NCI-H1105 treated with DMSO at 0.1 percent for 48 hours (cell line): ENCODE results near the gene EHMT1.
"Not testable (repeated sequence)": the region's sequence is repeated elsewhere in the genome, so short reads cannot be mapped to it uniquely, and the experiment has no call there.

ENCODE experiments used
- DNase-seq: peaks from one replicate; lab custom pipeline; 2025; lab: John Stamatoyannopoulos, UW

Gene EHMT1

DNA sequence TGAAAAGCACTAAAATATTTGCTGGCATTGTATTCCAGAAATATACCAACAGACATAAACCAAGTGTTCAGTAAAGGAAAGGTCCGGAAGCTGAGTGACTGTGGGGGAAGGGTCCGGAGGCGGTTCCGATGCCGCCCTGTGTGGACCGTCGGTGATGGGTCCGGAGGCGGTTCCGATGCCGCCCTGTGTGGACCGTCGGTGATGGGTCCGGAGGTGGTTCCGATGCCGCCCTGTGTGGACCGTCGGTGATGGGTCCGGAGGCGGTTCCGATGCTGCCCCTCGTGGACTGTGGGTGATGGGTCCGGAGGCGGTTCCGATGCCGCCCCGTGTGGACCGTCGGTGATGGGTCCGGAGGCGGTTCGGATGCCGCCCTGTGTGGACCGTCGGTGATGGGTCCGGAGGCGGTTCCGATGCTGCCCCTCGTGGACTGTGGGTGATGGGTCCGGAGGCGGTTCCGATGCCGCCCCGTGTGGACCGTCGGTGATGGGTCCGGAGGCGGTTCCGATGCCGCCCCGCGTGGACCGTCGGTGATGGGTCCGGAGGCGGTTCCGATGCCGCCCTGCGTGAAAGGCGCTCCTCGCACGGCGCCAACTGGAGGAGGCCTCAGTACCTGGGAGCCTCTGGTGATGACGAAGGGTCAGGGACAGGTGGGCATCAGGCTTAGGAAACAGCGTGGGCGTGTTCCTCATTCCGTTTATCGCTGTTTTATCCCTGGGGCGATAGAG lies 191.1 kb downstream of the EHMT1 start:
- DNase-seq, result not testable (repeated sequence)

DNA sequence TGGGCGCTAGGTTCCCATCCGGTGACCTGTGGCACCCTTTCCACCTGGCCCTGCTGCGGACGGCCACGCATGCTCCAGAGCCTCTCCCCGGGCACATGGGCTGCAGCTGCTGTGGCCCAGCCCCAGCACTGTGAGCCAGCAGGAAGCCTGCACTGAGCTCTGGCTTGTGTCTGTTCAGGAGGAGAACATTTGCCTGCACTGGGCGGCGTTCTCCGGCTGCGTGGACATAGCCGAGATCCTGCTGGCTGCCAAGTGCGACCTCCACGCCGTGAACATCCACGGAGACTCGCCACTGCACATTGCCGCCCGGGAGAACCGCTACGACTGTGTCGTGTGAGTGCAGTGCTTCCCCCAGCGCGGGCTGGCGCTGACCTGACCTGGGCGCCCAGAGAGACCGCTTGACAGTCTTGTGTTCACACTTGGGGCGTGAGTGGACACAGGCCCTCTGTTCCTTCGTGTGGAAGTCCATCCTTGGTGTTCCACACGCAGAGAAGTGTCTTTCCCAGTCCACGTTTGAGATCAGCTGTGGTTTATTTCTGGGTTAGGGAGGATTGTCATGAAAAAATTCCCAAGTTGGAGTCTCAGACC lies 192.6 kb downstream of the EHMT1 start:
- DNase-seq, result no peak

DNA sequence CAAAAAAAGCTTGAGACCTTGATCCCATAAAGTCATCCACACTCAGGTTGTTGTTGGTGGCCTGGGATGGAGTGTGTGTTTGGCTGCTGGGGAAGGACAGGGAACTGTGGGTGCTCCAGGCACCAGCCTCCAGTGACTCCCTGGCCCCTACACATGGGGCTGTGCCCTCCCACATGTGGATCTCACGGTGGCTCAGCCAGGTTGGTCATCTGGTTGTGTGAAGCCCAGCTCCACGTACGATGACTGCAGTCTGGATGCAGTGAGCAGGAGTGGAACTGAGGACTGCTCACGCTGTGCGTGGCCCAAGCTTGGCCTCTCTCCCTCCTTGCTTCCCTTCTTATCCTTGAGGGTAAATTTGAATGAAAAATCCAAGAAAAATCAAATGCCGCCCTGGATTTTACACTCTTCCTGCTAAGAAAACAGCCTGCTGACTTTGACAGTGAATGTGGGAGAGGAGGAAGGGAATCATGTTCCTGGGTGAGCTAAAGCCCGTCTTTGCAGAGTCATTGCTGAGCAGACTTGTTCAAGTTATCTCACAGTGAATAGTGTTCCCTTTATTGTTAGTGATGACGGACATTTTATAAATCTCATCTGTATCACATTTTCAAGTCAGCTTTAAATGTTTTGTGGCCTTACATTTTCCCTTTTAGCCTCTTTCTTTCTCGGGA lies 193.7 kb downstream of the EHMT1 start:
- DNase-seq, result no peak

GRCh38 chr9:137813167-137813566 lies 194.4 kb downstream of the EHMT1 start:
- DNase-seq, result no peak

DNA sequence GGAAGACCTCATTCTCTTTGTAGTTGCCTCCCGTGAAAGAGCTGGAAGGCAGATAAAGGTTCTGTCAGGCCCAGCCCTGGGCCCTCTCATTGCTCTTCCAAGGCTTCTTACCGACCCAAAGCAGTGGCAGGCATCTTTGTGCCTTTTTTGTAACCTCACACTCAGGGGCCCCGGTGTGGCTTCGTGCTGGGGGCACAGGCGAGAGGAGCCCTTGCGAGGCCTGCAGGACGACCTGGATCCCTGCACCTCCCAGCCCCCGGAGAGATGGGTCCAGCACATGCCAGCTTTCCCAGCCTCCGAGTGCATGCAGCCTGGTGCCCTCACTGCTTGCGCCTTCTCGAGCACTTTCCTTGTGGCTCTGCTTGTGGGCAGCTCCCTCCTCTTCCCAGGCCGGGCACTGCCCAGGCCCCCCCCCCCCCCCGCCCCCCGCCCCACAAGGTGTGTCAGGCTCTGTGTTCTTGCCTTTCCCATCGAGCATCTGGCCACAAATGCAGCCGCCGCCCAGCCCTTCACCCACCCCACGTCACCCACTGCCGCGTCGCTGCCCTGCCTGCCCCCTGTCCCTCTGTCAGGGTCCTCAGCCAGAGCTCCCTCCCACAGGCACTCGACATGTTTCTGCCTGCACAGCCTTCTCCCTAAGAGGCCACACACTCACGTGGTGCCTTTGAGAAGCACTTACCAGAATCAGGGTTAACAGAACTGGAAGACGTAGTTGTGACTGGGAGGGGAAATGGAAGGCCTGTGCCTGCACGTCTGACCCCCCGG lies 195.0 kb downstream of the EHMT1 start:
- DNase-seq, result no peak

GRCh38 chr9:137814436-137814835 lies 195.6 kb downstream of the EHMT1 start:
- no peak for DNase-seq

DNA sequence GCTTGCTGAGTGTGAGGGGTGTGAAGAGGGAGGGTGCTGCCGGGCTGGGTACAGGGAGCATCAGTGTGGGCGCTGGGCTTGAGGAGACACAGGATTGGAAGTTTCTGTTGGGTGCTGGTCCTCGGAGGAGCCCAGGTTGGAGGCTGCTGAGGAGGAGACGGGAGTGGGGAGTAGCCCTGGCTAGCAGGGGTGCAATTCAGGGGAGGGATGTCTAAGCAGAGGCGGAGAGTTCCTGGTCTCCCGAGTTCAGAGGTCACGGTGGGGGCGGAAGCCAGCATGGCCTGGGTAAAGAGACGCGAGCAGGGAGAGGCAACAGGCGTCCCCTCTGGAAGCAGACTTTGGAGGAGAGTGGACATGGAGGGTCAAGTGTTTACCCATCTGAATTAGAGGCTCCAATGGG lies 196.0 kb downstream of the EHMT1 start:
- DNase-seq, result no peak

- no peak for DNase-seq
Observed at GRCh38 chr9:137815256-137816255, 196.8 kb downstream of the EHMT1 start.

DNA sequence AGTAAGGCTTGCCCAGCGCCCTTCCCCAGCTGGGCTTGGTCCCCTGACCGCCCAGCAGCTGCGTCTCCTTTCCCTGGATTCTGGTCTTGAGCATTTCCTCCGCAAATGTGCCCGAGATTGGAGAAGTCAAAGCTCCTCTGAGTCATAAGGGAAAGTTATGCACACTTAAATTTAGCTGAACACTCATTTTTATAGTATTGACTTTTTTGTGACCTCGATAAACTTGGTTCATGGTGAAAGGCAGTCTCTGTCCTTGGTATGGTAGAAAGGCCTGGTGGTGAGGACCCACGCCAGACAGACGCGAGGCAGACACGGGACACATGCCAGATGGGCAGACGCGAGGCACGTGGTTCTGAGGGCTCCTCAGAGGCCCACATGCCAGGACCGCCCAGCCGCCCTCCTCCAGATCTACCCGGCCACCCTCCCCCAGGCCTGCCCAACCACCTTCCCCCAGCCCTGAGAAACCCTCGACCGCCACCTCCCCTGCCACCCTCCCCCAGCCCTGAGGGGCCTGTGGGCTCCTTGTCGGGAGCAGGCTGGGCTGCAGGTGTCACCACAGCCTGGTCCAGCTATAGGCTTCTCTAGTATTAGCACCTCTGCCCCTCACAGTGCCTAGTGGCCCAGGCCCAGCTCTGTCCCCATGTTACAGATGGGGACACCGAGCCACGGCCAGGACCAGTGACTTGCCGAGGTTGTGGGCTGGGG lies 197.9 kb downstream of the EHMT1 start:
- DNase-seq, result no peak

GRCh38 chr9:137817236-137818200 lies 198.7 kb downstream of the EHMT1 start:
- no peak for DNase-seq

DNA sequence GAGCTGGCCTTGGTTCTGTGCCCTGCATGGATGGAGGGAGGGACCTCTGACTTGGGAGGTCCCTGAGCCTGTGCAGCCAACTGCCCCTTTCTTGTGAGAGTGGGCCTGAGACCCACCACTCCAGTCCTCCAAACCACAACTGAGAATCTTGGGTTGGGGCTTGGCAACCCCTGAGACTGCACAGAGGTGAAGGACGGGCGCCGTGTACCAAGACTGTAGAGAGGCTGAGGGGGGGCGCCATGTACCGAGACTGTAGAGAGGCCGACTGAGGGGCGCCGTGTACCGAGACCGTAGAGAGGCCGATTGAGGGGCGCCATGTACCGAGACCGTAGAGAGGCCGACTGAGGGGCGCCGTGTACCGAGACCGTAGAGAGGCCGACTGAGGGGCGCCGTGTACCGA lies 199.5 kb downstream of the EHMT1 start:
- no peak for DNase-seq

- no peak for DNase-seq
Observed at GRCh38 chr9:137820161-137820855, 201.5 kb downstream of the EHMT1 start.

DNA sequence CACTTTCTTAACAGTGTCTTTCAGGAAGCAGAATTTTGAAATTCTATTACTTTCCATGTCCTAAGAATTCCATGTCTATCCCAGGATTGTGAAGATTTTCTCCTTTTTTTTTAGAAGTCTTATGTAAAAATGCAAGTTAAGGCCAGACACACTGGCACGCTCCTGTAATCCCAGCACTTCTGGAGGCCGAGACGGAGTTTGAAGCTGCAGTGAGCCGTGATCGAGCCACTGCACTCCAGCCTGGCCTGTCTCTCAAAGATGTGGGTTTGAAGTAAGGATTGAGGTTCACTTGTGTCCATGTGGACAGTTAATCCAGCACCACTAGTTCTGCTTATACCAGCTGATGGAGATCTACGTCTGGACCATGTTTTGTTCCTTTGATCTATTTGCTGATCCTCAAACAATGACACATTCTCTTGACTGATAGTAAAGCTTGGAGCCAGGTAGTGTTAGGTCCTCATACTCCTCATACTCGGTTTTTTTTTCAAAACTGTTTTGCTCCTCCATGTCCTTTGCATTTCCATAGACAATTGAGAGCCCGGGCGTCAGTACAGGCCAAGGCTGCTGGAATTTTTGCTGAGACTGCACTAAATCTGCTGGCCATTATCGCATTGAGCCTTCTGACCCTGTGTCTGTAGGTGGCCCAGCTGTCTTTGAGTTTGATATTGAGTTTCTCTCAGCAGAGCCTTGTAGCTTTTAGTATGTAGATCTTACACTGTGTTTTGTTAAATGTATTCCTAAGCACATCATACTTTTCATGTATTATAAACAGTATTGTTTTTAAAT lies 205.4 kb downstream of the EHMT1 start:
- no peak for DNase-seq

GRCh38 chr9:137825324-137825989 lies 206.7 kb downstream of the EHMT1 start:
- DNase-seq, result no peak

DNA sequence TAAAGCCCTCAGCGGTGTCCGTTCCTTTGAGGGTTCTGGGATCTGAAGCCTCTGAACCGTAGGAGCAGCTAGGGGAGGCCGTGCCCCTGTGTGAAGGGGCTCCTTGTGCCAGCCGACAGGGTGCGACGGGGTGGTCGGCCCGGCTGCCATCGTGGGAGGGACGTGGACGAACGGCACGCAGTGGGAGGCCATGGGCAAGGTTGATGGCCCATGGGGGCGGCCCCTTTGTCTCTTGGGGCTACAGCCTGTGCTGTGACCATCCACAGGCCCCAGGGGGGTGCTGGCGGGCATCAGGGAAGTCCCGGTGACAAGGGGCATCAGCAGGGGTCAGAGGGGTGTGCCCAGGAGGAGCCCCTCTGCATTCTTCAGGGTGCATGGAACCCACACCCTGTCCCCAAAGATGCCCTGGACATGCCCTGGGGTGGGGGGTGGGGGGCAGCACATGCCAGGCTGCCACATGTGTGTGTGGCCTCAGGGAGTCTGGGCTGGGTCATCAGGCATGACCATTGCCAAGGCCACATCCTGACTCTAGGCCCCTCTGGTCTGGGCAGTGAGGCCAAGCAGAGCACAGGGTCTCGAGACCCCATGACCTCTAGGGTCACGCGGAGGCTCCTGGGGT lies 209.2 kb downstream of the EHMT1 start:
- no peak for DNase-seq

DNA sequence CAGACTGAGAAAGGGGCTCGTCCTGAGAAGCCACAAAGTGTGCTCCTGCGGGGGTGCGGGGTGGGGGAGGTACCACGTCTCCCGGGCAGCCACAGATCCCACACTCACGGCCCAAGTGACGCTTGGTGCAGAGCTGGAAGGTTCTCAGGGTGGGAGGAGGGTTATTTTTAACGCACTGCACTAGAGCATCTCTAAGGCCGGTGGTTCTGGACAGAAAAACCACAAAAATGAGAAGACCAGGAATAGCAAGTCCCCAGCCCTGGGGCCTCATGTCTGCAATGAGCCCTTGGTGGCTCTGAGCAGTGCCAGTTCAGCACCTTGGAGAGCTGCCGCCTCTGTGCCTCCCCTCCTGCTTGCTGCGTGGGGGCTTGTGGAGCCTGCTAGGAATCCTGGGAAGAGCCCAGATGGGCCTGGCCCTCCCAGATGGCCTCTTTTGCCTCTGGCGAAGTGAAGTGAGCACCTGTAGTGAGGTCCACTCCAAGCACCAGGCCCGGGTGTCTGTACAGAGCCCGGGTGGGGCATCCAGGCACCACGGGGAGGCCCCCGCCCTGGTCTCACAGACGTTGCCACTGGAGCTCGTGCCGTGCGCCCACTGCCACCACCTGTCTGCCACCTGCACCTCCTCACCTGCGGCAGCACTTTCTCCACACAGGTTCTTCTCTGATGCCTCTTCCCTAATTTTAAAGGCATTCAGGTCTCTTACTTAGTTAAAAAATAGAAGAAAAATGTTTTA lies 209.9 kb downstream of the EHMT1 start:
- DNase-seq, result no peak
